Activated T-helper 1 cell treated with anti-CD3 and anti-CD28 coated beads, Interleukin-12 subunit alpha, Interleukin-12 subunit beta, Interleukin-2, Interleukin-4 antibody, amounts not matched to agents 30 ng/mL and 10 ng/mL and 1 ng/mL, durations not matched to agents 14 hours and 24 hours and 36 hours (primary cell): Measurements from ENCODE around the gene ST6GALNAC3. TPM values are rescaled to one million over a fixed set of nuclear protein-coding genes. Genes with fewer than 3 reads are reported as not detected.

Source experiments
- DNase-seq: peaks from one replicate; pipeline ENCODE4 v3.0.0; 2021; ENCODE audit warnings: low spot score
- H3K27ac Mint-ChIP-seq: one replicate; pipeline ENCODE4 v1.8.0; 2021; ENCODE audit warnings: mild to moderate bottlenecking, mixed read lengths
- H3K27me3 Mint-ChIP-seq: one replicate; pipeline ENCODE4 v1.8.0; 2022; ENCODE audit warnings: mild to moderate bottlenecking, moderate library complexity, mixed read lengths; ENCODE audit not compliant: insufficient read depth
- H3K36me3 Mint-ChIP-seq: one replicate; pipeline ENCODE4 v1.8.0; 2021; ENCODE audit warnings: low read depth, mixed read lengths
- H3K4me1 Mint-ChIP-seq: one replicate; pipeline ENCODE4 v1.8.0; 2021; ENCODE audit warnings: low read depth, mixed read lengths
- H3K4me3 Mint-ChIP-seq: one replicate; pipeline ENCODE4 v1.8.0; 2021; ENCODE audit warnings: mild to moderate bottlenecking, moderate library complexity, mixed read lengths
- H3K9me3 Mint-ChIP-seq: one replicate; pipeline ENCODE4 v1.8.0; 2021; ENCODE audit warnings: mixed read lengths
- intact Hi-C: fragments of 100-400 bp; cut with micrococcal nuclease; formaldehyde crosslinking; loops from one replicate; pipeline ENCODE4 v1.15.1; 2024
- total RNA-seq: library from RNA; stranded (reverse); gene quantifications from 2 replicates; pipeline ENCODE4 v1.2.3, GENCODE V29; 2022

ST6GALNAC3 gene
- total RNA-seq, 1 donor from 2014 or later = not detected

DNA sequence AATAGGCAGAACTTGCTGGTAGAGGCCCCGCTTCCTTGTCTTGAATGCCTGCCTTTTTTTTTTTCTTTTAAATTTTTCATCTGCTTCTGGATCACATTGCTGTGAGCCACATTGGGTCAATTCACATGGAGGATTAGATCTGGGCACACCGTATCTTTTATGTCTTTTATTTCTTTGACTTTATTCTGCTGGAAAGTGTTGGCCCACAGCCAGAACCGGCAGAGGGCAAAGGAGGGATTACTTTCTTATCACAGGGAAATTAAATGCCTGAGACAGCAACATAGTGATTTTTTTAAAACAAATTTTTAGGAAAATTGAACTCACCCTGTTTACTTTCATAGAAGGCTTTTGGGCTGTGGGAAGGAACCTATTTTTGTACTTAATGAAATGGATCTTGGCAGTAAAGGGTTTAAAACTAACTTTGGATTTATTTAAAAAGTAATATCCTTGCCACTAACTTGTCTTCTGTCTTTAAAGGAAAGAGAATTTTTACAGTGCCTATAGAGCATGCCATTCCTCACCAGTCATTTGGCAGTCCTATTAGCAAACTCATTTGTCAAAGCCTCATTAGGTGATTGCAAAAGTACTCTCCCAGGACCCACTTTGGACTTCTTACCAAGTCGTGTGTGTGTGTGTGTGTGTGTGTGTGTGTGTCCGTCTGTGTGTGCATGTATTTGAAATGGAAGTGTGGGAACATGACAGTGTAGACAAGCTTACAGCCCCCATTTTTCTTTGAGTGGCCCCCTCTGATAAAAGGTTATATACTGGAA, 68.4 kb downstream of the ST6GALNAC3 start:
- H3K4me3 Mint-ChIP-seq = no peak overlapping the region
- intact Hi-C loops = no loop called here
- no peaks in the 10 kb centered on the region for H3K9me3 Mint-ChIP-seq
- H3K27me3 Mint-ChIP-seq = peaks cover 2% of the 10 kb centered on the region
- DNase-seq = no peak
- H3K27ac Mint-ChIP-seq = no peak overlapping the region
- no peaks in the 10 kb centered on the region for H3K4me1 Mint-ChIP-seq
- no peaks in the 10 kb centered on the region for H3K36me3 Mint-ChIP-seq

DNA sequence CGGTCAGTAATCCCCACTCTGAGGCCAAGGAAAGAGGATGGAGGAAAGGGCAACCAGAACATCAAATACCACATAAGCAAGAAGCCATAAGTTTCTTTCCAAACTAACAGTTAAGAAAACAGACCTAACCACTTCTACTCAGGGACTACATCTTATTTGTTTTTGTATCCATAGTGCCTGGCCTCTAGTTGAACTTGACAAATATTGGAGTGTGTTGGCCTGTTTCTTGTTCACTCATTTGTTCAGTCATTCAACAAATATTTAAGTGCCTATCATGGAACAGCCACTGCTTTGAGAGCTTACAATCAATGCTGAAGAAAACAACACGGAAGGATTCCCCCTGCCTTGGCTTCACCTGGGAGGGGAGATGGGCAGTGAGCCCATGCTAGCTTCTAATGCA, 69.7 kb downstream of the ST6GALNAC3 start:
- H3K4me3 Mint-ChIP-seq = no peak overlapping the region
- H3K36me3 Mint-ChIP-seq = no peaks in the 10 kb centered on the region
- no peak for DNase-seq
- H3K9me3 Mint-ChIP-seq = no peaks in the 10 kb centered on the region
- H3K27me3 Mint-ChIP-seq = peaks cover 2% of the 10 kb centered on the region
- no peaks in the 10 kb centered on the region for H3K4me1 Mint-ChIP-seq
- intact Hi-C loops = no loop called here
- no peak overlapping the region for H3K27ac Mint-ChIP-seq

DNA sequence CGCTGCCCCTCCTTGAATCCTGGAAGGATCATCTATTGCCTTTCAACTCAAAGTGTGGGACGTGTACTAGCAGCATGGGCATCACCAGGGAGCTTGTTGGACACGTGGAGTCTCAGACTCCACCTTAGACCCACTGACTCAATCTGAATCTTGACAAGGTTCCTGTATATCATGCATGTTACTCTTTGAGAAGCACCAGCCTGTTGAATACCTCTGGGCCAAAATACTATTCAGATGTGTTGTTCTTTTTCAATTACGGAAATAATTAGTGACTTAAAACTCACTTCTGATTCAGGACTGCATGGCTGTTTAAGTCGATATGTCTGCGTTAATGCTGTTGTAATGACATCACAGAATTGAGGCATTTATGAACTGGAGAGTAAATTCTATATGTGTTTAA, 70.8 kb downstream of the ST6GALNAC3 start:
- H3K4me3 Mint-ChIP-seq = no peak overlapping the region
- H3K36me3 Mint-ChIP-seq = no peaks in the 10 kb centered on the region
- no peak overlapping the region for H3K27ac Mint-ChIP-seq
- intact Hi-C loops = no loop called here
- DNase-seq = no peak
- H3K9me3 Mint-ChIP-seq = no peaks in the 10 kb centered on the region
- peaks cover 2% of the 10 kb centered on the region for H3K27me3 Mint-ChIP-seq
- H3K4me1 Mint-ChIP-seq = no peaks in the 10 kb centered on the region

DNA sequence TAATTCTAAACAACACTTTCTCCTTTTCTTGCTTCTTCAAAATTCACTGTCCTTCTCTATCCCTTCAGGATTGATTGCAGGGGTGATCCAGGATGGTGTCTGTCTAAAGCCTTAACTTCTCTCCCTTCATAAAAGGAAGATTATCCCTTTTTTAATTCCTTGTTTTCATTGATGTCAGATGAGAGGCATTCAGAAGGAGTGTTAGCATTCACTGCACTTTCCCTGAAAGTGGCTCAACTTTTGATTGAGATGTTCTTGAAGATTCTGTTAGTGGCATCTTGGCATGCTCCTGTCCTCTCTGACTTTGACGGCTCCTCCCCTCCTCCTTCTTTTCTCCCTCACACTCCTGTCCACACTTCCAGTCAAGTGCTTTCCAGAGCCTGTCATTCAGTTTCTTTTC, 71.6 kb downstream of the ST6GALNAC3 start:
- Mint-ChIP-seq H3K9me3 (no peaks in the 10 kb centered on the region), H3K4me3 (no peak overlapping the region), H3K27ac (no peak overlapping the region), H3K36me3 (no peaks in the 10 kb centered on the region), H3K27me3 (peaks cover 2% of the 10 kb centered on the region), H3K4me1 (no peaks in the 10 kb centered on the region)
- no peak for DNase-seq
- intact Hi-C loops = no loop called here

DNA sequence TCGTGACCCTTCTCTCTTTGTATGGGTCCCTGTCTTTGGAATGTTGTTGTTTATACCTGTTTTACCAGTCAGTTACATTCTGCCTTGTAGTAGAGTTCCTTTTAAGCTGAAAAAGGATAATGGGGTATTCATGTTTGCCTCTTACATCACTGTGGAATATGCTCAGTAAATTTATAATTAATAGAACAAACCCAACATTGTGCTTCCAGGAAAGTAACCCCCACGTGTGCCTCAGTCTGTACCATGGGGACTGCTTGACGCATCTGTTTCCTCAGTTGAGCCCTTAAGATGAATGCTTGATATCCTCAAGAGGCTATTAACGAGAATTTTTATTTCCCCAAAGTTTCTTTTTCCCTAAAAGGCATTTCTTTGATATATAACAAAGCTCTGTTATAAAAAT, 73.4 kb downstream of the ST6GALNAC3 start:
- Mint-ChIP-seq H3K9me3 (no peaks in the 10 kb centered on the region), H3K27ac (no peak overlapping the region), H3K4me3 (no peak overlapping the region), H3K27me3 (peaks cover 2% of the 10 kb centered on the region), H3K4me1 (no peaks in the 10 kb centered on the region), H3K36me3 (no peaks in the 10 kb centered on the region)
- intact Hi-C loops = no loop called here
- no peak for DNase-seq

DNA sequence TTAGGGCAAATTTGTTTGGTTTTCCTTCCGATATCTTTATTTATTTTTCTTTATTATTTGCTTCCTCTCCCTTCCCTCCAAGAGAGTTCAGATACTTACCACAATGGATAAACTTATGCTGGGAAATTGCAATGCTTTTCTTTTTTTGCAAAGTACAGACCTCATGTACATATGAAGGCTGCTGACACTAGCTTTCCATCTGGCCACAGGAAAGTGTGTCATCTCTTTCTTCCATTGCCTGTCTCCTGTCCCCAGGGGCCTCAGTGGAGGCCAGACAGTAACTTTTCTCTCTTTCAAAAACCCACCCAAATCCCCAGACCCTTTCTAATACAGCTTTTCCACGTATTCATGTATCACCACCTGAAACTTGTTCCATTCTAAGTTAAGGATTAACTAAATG, 73.9 kb downstream of the ST6GALNAC3 start:
- intact Hi-C loops = no loop called here
- Mint-ChIP-seq H3K27ac (no peak overlapping the region), H3K4me3 (no peak overlapping the region), H3K9me3 (no peaks in the 10 kb centered on the region), H3K27me3 (peaks cover 2% of the 10 kb centered on the region), H3K36me3 (no peaks in the 10 kb centered on the region), H3K4me1 (no peaks in the 10 kb centered on the region)
- DNase-seq = no peak

DNA sequence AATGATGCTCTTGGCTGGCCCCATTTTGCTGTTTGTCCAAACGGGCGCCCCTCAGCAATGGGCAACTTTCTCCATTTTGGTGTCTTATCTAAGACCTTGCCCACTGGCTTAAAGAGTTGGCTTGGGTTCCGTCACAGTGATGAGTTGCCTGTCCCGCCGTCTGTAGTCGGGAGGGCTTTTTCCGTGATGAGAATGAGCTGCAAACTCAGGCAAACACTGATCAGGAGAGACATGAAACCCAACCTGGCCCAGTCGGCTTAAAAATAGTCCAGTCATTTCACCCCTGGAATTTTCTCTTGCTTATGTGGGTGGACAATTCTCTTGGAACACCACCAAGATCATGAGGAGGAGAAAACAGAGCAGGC, 79.3 kb downstream of the ST6GALNAC3 start:
- Mint-ChIP-seq H3K4me3 (no peak overlapping the region), H3K9me3 (no peaks in the 10 kb centered on the region), H3K27me3 (peaks cover 2% of the 10 kb centered on the region), H3K27ac (peak overlapping the region; percentile 82), H3K4me1 (peaks cover 14% of the 10 kb centered on the region), H3K36me3 (no peaks in the 10 kb centered on the region)
- DNase-seq = no peak
- intact Hi-C loops = loop anchor here (1.0 to 10.0 kb wide), 15 partner anchors 101 to 1531 kb away; partner anchors contain the start of genes PIGK, ST6GALNAC5 and ZZZ3

DNA sequence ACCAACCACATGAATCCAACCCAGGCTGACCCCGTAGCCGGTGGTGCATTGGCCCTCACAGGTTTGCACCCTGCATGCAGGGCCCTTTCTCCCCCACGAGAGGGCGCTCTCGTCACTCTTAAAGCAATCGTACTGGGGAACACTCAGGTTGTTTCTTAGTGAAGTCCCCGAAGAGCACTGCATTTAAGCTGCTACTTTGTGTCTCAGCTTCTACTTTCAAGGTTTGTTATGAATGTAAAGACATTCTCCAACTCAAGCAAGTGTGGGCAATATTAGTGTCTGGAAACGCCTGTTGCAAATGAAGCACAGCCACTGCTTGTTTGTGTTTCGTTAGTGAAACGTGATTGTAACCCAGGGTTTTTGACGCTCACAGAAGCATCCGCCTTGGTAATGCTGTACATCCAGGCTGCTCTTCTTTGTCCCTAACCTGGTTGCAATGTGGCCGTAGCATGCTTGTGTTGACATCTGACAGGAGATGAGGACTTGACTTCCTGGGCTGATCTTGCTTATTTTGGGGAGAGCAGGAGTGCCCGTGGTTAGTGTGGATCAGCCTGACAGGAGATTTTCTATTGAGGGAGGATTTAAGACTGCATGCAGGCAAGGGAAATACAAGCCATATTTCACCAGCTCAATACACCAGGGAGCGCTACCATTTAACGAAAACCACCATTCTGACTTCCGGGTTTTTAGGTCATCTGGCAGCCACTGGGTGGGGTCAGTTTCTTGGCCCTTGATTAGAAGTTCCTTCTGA, 79.8 kb downstream of the ST6GALNAC3 start:
- Mint-ChIP-seq H3K27me3 (peaks cover 2% of the 10 kb centered on the region), H3K36me3 (no peaks in the 10 kb centered on the region), H3K9me3 (no peaks in the 10 kb centered on the region), H3K4me3 (peak overlapping the region; percentile 87), H3K4me1 (peaks cover 14% of the 10 kb centered on the region), H3K27ac (peak overlapping the region; percentile 82)
- peak; percentile 75 for DNase-seq
- intact Hi-C loops = loop anchor here (1.0 to 10.0 kb wide), 15 partner anchors 100 to 1530 kb away; partner anchors contain the start of genes PIGK, ST6GALNAC5 and ZZZ3

DNA sequence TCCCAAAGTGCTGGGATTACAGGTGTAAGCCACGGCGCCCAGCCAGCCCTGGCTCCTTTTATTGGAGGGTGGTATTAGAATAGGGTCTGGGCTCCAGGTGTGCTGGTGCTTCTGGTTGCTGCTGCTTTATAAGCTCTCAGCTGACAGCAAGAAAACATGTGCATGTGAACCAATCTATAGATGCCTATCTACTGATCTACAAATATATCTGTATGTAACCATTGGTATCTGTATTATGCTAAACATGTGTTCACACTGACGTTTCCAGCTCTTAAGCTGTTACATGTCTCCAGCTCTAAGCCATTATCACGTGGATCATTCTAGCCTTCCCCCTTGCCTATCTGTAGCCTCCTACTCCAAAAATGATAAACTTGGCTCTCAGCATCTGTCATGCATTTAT, 82.4 kb downstream of the ST6GALNAC3 start:
- no peak overlapping the region for H3K27ac Mint-ChIP-seq
- peaks cover 14% of the 10 kb centered on the region for H3K4me1 Mint-ChIP-seq
- H3K27me3 Mint-ChIP-seq = peaks cover 2% of the 10 kb centered on the region
- no peak for DNase-seq
- no peak overlapping the region for H3K4me3 Mint-ChIP-seq
- H3K9me3 Mint-ChIP-seq = no peaks in the 10 kb centered on the region
- H3K36me3 Mint-ChIP-seq = no peaks in the 10 kb centered on the region
- intact Hi-C loops = loop anchor here (10.0 kb wide), 7 partner anchors 98 to 1528 kb away; partner anchors contain the start of genes ST6GALNAC5 and ZZZ3

DNA sequence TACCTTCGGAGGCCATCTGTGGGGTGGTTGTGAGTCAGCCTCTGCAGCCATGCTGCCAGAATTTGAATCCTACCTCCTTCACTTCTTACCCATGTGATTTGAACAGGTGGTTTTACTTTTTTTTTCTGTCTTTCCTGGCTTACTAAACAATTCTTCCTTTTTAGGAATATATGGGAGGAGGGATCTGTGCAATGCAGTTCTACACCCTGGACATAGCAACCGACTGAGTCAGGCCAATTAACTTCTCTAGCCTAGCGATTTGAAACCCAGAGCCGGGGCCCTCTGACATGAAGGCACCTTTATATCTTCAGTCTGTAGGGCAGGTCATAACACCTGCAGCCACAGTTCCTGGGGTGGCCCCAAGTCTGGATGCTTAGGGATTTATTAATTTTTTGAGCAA, 83.6 kb downstream of the ST6GALNAC3 start:
- no peaks in the 10 kb centered on the region for H3K36me3 Mint-ChIP-seq
- H3K9me3 Mint-ChIP-seq = no peaks in the 10 kb centered on the region
- no peak for DNase-seq
- intact Hi-C loops = loop anchor here (10.0 kb wide), 7 partner anchors 97 to 1527 kb away; partner anchors contain the start of genes ST6GALNAC5 and ZZZ3
- H3K27ac Mint-ChIP-seq = no peak overlapping the region
- H3K4me3 Mint-ChIP-seq = no peak overlapping the region
- peaks cover 4% of the 10 kb centered on the region for H3K27me3 Mint-ChIP-seq
- peaks cover 14% of the 10 kb centered on the region for H3K4me1 Mint-ChIP-seq

DNA sequence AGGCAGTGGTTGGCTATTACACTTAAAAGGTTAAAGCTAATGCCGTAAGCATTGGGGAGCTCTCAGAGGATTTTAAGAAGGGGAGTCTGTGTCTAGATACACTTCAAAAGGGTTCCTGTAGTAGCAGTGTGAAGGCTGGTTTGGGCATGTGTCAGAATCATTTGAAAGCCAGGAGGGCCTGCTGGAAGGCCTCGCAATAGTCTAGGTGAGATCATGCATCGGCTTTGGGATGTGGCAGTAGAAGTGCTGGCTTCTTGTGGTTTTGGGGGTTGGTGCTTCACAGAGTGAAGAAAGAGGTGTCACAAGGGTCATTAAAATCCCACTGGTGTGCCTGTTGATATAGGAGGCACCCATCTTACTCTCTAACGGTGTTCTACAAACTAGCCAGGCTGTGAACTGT, 85.7 kb downstream of the ST6GALNAC3 start:
- Mint-ChIP-seq H3K4me3 (no peak overlapping the region), H3K9me3 (no peaks in the 10 kb centered on the region), H3K27me3 (peaks cover 2% of the 10 kb centered on the region), H3K27ac (no peak overlapping the region), H3K4me1 (peaks cover under 1% of the 10 kb centered on the region), H3K36me3 (no peaks in the 10 kb centered on the region)
- no peak for DNase-seq
- intact Hi-C loops = no loop called here

DNA sequence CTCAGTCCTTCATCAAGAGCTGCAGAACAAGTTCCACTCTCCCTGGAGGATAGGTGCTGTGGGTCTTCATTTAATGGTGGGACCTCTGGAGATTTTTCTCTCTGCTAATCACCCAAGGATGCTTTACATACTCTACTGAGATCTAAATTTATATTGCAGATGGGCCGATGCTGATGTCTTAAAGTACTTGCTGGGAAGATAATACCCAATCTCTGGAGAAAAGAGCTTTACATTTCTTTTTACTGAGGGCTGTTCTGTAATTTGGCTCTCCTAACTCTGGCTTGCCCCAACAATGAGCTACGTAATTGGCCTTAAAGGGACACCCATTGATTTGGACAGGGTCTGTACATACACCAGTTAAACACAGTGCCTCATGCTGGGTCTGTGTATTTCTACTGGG, 86.9 kb downstream of the ST6GALNAC3 start:
- H3K9me3 Mint-ChIP-seq = peaks cover 7% of the 10 kb centered on the region
- intact Hi-C loops = no loop called here
- H3K36me3 Mint-ChIP-seq = no peaks in the 10 kb centered on the region
- no peak overlapping the region for H3K4me3 Mint-ChIP-seq
- no peak overlapping the region for H3K27ac Mint-ChIP-seq
- peaks cover 2% of the 10 kb centered on the region for H3K27me3 Mint-ChIP-seq
- no peaks in the 10 kb centered on the region for H3K4me1 Mint-ChIP-seq
- no peak for DNase-seq

DNA sequence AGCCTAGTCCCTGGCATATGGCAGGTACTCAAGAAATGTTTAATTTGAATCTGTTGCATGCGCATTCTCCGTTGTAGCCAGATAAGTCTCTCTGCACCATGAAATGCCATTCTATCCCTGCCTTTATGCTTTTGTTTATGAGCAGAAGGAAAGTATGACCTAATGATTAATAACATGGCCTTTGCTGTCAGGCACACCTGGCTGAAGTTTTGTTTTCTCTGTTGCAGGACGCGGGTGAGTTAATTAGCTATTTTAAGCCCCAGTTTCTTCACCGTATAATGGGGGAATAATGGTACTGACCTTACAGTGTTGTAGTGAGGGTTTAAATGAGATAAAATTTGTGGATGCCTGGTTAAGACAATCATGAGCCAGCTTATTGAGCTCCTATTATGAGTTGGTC, 87.7 kb downstream of the ST6GALNAC3 start:
- Mint-ChIP-seq H3K9me3 (peaks cover 11% of the 10 kb centered on the region), H3K4me1 (no peaks in the 10 kb centered on the region), H3K4me3 (no peak overlapping the region), H3K27ac (no peak overlapping the region), H3K36me3 (no peaks in the 10 kb centered on the region), H3K27me3 (peaks cover 2% of the 10 kb centered on the region)
- intact Hi-C loops = no loop called here
- DNase-seq = no peak
